GM21825 (cell line): Measurements from ENCODE around the gene CADM4.
"Not testable (repeated sequence)": the region's sequence is repeated elsewhere in the genome, so short reads cannot be mapped to it uniquely, and the experiment has no call there.

Experiments used
- ATAC-seq: cut with Tn5 transposase; IDR thresholded peaks from one replicate; pipeline ENCODE4 v1.9.1; 2021; ENCODE audit warnings: mild to moderate bottlenecking, moderate library complexity; ENCODE audit not compliant: unreplicated experiment

CADM4 gene

DNA sequence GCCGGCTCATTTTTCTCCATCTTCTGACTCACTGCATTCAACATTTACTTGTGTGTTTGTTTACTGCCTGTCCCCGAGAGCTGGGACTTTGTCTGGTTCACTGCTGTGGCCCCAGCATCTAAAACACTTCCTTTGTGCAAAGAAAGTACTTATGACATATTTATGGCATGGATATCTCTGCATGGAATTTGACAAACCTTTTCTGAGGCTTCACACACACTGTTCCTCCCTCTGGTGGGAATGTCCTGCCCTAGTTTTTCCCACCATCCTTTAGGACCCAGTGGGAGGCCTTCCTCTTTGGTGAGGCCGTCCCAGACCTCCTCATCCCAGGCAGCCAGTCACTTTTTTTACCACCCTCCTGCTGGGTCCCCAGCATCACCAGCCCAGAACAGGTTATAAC, 29.2 kb downstream of the CADM4 start:
- no peak for ATAC-seq

DNA sequence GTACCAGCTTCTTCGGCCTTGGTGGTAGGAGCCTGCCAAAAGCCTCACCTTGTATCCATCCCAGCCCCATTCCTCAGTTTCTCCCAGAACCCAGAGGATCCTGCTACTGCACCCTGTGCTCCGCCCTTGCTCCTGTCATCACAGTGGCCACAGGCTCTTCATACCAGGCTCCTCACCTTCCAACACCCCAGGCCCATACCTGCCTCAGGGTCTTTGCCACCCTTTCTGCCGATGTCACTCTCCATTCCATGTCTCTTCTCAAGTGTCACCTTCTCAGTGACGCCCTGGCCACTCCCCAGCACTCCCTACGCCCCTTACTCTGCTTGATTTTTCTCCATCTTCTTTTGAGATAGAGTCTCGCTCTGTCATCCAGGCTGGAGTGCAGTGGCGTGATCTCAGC, 29.8 kb downstream of the CADM4 start:
- ATAC-seq: no peak

DNA sequence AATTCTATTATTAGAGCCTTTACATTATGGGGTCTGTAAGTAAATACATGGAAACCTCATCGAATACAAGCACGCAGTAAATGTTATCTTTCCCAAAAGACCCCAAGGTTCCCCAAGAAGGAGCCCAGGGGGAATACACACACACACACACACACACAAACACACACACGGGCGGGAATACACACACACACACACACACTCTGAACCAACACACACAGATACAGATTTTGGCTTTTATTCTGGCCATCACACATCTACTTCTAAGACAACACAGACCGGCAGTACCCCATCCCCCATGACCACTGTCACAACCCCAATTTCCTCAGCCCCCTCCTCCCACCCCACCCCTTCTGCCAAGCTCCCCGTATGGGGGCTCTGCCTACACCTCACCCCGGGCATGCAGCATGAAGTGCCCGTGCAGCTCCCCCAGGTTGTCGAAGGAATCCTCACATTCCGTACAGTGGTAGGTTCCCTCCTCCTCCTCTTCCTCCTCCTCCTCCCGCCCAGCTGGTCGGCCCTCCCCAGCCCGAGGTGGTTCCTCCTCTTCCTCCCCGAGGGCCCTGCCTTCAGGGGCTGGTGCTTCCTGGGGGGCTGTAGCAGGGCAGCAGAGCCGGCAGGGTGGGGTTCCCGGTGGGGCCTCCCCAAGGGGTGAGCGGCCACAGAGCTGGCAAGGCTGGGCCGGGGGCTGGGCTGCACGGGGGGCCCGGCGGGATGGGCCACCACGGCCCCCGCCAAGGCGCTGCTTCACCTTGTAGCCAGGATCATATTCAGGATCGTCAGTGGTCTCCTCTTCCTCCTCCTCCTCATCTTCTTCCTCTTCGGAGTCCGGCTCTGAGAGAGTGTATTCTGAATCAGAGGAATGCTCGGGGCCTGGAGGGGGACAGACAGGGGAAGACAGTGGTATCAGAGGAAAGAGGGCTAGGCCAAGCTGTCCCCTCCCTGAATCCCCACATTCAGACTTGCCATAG, 32.1 kb downstream of the CADM4 start:
- no peak for ATAC-seq

DNA sequence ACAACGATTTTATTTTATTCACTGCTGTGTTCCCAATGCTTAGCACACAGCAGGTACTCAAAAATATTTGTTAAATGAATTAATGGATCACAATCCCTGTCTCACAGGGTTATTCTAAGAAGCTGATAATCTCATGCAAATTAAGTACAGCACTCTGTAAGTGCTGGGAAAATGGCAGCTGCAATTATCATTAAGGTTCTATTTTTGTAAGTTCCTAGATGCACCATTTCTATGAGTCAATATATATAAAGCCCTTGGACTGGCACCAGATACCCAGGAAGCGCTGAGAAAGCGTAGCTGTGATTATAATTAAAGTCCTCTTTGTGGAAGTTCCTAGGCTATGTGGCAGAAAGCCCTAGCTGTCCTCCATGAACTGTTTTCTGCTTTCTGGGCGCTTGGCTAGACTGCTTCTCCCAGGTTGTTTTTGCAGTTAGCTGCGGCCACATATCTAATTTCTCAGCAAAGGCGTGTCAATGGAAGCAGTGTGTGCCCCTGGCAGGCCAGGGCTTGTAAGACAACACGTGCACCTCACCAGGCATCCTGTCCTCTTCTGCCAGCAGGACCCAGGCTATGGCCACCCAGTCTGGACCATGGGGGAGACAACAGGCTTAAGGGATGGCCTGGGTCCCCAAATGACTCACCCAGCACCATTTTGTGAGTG, 33.0 kb downstream of the CADM4 start:
- ATAC-seq: no peak

DNA sequence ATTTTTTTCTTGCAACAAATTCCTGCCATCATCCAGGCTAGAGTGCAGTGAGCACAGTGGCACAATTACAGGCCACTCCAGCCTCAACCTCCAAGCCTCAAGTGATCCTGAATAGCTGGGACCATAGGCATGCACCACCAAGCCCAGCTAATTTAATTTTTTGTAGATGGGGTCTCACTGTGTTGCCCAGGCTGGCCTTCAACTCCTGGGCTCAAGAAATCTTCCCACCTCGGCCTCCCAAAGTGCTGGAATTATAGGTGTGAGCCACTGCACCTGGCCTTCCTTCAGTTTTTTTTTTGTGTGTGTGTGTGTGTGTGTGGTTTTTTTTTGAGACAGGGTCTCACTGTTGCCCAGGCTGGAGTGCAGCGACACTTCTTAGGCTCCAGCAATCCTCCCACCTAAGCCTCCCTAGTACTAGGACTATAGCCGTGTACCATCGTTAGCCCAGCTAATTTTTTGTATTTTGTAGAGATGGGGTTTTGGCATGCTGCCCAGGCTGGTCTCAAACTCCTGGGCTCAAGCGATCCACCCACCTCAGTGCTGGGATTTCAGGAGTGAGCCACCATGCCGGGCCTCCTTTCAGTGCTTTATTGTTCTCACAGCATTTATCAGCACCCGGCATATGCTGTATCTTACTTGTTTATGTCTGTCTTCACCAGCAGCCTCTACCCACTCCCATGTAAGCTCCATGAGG, 33.6 kb downstream of the CADM4 start:
- ATAC-seq: no peak

DNA sequence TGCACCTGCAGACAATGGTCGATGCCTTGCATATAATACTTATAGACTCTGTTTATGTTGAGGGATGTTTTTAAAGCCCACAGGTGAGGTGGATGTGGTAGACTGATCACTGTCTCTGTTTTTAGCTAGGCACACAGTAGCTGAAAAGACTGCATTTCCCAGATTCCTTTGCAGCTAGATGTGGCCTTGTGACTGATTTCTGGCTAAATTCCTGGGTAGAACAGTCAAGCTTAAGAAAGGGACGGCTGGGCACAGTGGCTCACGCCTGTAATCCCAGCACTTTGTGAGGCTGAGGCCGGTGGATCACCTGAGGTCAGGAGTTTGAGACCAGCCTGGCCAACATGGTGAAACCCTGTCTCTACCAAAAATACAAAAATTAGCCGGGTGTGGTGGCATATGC, 39.3 kb downstream of the CADM4 start:
- not testable (repeated sequence) for ATAC-seq

DNA sequence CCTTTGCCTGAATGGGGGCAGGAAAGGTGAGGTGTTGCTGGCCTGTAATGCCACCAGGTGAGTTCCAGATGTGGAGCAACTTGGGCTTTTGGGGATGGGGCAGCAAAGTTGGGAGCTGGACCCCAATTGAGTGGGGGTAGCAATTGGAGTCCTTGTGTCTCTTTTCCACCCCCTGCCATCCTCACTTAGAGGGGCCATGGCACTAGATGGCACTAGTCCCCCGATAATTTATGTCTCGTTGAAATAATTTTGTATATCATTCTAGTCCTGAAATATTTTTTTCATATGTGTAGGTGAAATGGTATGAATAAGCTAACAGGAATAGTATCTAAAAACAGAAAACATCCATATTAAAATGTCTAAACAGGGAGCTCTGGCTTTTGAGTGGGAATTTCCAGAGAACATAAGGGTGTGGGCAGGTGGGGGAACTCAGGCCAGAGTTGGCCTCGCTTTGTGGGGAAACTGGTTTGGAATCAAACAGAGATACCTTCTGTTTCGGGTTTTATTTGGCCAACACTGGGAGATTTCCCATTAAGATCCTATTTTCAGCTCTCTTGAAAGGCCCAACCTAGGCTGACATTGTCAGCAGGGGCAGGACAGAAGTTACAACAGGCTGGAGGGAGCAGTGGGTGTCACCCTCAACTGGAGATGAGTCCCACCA, 39.9 kb downstream of the CADM4 start:
- ATAC-seq: no peak

DNA sequence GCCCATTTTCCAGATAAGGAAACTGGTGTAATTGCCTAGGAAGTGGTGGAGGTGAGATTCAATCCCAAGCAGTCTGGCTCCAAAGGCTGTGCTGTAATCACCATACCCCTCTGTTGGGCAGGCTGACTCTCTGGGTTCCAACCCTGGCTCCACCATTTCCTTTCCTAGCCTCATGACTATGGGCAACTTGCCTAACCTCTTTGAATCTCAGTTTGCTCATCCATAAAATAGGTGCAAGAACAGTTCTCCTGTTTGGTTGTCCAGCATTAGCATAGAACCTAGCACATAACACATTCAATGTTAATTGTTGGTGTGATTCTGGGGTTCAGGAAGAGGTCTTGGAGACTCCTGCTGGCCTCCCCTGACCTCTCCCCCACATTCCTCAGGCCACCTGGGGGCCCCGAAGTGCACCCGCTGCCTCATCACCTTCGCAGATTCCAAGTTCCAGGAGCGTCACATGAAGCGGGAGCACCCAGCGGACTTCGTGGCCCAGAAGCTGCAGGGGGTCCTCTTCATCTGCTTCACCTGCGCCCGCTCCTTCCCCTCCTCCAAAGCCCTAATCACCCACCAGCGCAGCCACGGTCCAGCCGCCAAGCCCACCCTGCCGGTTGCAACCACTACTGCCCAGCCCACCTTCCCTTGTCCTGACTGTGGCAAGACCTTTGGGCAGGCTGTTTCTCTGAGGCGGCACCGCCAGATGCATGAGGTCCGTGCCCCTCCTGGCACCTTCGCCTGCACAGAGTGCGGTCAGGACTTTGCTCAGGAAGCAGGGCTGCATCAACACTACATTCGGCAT, 41.0 kb downstream of the CADM4 start:
- no peak for ATAC-seq

DNA sequence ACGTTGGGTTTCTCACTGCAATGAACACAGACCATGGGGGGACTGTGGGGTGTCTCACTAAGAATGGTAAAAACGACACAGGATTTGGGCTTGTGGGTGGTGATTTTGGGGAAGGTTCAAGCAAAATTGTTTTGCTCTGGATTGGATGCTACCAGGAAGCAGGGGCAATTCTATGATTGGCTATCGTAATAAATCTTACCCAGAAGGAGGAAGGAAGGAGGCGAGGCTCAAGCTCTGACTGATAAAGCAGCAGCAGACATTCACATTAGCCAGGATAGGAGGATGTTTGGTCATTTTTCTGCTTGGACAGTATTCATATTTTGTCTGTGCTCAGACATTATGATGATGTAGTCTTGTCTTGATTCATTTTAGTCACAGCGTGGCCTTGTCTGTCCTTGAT, 41.8 kb downstream of the CADM4 start:
- no peak for ATAC-seq

DNA sequence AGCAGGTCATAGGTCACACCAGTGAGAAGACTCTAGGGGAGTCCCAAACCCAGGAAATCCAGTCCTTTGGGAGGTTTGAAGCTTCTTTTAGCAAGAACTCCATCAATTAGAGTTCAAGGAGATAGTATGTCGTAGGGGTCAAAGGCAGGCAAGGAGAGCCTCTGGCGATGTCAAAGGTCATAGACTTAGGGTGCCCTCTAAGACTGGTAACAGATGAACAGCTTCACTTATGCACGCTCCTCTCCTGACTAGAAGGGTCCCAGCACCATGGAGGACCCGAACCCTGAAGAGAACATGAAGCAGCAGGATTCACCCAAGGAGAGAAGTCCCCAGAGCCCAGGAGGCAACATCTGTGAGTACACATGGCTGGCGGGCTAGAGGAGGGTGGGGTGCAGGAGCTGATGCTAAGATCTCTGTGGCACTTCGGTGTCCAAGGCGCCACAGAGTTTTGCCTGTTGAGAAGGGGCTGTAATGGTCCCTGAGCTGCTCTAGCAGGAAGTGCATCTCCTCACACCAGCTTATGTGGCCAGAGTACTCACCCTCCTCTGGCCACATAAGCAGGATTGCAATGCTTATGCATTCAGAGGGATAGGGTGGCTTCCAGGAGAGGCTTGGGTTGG, 42.7 kb downstream of the CADM4 start:
- no peak for ATAC-seq

DNA sequence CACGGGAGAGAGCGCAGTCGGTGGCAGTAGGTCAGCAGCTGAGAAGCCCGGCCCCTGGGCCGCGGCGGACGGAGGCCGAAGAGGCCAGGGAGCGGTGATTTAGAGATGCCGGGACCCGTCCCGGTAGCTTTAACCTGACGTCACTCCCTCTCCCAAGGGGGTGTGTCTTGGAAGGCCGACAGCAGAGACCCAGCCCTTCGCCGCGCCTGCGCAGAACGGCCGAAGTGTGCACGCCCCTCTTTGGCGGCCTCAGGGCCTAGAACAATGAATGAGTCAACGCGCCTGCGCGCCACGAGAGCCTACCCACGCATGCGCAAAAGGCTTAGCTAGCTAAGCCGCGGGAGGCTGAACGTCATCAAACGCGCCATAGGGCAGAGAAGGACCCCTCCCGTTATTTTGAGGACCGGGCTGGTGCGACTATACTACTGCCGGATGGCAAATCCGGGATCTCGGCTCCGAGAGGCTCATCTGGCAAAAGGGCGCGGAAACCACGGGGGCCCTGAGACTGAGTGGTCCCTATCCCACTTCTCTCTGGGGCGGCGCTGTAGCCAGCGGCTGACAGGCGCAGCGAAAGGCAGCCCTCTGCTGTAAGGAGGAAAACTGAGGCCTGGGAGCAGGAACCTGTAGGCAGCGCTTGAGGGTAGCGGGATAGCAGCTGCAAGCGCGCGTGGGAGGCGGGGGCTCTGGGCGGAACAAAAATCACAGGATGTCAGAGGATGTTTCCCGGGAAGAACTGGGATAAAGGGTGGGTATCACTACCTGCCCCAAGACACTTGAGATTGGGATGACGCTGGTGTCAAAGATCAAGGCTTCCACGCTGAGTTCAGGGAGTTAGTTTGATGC, 43.4 kb downstream of the CADM4 start, which contains the start of the genes IRGQ and ZNF576:
IRGQ (minus strand) TSS at position 136 of the 843 bp plus-strand sequence. CDS start 796 bp downstream, outside the sequence.
ZNF576 (plus strand) TSS at position 597 of the 843 bp plus-strand sequence. CDS start 514 bp downstream, outside the sequence.
- ATAC-seq: peak; percentile 74

DNA sequence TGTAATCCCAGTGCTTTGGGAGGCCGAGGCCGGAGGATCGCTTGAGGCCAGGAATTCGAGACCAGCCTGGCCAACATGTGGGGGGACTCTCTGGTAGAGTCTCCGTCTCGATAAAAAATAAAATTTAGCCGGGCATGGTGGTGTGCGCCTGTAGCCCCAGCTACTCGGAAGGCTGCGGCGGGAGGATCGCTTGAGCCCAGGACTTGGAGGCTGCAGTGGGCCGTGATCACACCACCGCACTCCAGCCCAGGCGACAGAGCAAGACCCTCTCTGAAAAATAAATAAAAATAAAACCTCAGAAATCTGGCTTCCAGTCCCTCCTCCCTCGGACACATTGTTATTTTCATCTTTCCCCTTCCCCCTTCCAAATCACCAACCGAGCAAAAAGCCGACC, 44.0 kb downstream of the CADM4 start:
- ATAC-seq: peak; percentile 2

DNA sequence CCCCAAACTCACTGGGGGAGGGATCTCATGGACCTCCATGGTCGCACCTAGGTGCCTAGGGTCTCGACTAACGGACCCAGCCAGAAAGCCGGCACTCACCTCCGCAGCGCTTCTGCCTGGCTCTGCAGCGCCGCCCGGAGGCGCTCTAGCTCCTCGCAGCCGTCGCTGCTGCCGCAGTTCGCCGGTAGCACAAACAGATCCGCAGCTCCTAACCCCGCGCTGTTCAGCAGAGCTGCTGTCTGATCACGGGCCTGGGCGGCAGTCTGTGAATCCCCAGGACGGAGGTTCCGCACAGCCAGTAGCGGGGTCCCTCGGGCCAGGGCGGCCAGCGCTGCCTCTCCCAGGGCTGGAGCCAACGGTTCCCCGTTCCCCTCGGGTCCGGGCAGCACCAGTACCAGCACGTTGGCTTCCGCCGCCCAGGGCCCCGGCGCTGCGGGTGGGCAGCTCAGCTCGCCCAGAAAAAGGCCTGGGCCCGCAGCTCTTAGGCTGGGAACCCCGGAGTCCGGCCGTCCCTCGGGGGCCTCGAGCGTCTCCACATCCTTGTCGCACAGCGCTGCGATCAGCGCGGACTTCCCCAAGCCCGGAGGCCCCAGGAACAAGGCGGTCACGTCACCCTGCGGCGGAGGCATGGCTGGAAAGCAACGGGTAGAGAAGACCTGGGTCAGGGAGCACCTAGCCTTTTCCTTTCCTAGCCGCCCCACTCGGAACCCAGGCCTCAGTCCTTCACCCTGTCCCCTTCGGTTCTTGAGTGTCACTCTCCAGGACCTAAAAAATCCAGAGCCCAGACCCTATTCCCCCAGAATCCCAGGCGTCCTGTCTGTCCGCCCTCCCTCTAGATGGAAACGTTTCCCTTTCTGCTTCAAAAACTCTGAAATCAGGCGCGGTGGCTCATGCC, 44.7 kb downstream of the CADM4 start:
- peak; percentile 17 for ATAC-seq

DNA sequence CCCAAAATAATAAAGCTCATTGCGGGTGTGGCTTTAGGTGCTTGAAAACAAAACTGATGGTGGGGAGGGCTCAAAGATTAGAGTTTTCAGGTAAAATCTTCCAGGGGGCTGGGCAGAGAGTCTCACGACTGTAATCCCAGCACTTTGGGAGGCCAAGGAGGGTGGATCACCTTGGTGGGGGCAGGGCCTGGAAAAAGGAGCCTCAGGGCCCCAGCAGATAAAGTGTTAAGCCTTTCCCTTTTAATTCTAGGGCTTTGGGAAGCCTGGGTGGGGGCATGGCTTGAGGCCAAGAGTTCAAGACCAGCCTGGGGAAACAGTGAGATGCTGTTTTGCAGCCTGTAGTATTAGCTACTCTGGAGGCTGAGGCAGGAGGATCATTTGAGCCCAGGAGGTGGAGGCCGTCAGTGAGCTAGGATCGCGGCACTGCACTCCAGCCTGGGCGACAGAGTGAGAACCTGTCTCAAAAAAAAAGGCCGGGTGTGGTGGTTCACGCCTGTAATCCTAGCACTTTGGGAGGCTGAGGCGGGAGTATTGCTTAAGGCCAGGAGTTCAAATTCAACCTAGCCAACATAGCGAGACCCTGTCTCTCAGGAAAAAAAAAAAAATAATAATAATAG, 45.5 kb downstream of the CADM4 start:
- ATAC-seq: no peak

DNA sequence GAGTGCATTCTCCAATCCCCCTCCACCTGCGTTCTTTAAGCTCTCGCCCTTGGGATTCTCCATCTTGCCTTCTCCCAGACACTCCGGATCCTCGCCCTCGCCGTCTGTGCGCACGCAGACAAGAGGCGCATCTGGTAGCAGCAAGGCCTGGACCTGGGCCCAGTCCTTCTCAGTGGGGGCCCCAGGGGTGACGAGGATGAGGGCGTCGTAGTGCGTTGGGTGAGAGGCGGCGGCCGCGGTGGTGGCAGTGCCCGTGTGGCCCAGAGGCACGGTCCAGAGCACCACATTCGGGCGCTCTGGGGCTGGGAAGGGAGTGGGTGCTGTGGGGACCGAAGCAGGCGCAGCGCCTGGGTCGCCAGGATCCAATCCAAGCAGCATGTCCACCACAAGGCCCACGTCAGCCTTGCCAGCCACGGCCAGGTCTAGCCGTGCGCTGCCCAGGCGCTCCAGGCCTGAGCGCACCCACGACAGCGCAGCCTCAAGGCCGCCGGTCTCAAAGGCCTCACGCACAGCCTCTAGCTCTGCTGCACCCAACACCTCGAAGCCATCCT, 46.8 kb downstream of the CADM4 start:
- ATAC-seq: no peak

DNA sequence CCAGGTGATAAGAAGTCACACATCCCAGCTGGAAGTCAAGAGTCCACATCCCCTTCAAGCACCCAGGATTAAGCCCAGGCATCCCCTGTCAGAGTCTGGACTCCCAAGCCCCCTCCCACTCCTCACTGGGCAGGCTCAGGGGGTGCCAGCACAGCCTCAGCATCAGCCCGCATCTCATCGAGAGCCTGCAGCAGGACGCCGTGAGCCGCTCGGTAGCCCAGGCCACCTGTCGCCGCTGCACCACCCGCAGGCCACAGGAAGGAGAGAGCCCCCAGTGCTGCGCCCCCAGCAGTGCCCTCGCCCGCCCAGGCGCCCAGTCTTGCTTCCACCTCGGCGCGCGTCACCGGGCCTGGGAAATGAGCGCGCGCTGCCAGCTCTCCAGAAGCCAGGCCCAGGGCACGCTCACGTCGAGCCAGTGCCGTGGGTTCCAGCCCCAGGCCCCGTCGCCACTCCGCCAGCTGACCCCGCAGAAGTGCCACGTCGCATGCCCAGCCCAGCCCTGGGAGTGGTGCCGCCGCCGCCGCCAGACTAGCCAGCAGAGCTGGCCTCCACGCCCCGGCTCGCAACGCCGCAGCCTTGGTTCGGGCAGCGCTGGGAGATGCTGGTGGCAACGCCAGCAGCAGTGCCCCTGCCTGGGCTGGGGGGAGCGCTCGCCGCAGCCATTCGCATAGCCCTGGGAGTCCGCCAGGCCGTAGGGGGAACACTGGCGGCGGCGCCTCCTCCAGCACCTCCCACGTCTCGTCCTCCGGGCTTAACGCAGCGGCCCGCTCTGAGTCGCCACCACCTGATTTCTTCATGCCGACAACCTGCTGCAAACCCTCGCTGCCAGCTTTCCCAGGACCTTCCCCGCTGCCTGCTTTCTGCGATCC, 47.5 kb downstream of the CADM4 start:
- no peak for ATAC-seq
